ENCODE data around the gene CPAMD8. TPM values are rescaled to one million over a fixed set of nuclear protein-coding genes. Genes with fewer than 3 reads are reported as not detected.
A peak's percentile ranks its signal among the peaks of the same experiment; 100 is the strongest.

CPAMD8 gene
- total and polyA plus RNA-seq, 2 donors (not counting 1 experiment from before 2014, with no cell fraction given), result 1.1 to 2.7 TPM

DNA sequence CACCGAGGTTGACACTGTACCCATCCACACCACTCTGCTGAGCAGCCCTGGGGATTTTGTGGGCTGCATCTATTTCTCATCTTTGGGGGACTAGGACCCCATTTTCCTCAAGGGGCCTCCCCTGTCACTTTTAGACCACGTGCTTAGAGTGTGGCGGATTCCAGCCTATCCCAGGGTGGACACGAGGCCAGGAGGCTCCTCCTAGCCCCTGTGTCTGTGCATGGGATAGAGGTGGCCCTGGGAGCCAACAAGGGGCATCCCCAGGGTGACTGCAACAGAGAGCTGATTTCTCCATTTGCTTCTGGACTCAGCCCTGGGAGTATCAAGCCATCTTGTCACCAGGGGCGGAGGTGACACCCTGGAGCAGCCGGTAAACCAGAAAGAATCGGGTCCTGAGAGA is 24.2 kb downstream of the CPAMD8 start:
- H3K9me3 Mint-ChIP-seq (ENCODE audit: insufficient read depth), result peaks cover 4% of the 10 kb centered on the region
- no peak overlapping the region for H3K27ac Mint-ChIP-seq
- H3K4me3 ChIP-seq (ENCODE audit: control extremely low read depth in 1 of 5, extremely low read depth in 1 of 5, insufficient read depth in 1 of 5, low read depth in 2 of 5, low read length in 4 of 5), result no peak overlapping the region
- no peak overlapping the region for H2AFZ ChIP-seq (ENCODE audit: insufficient read depth, low read depth, low read length, poor library complexity, severe bottlenecking)
- no peak overlapping the region for H3K4me2 ChIP-seq (replicated peaks; ENCODE audit: low read depth, low read length, poor library complexity, severe bottlenecking)
- no peaks in the 10 kb centered on the region for H3K79me2 ChIP-seq (ENCODE audit: control insufficient read depth, insufficient read depth, low read length)
- TF ChIP-seq, protein P1, sequence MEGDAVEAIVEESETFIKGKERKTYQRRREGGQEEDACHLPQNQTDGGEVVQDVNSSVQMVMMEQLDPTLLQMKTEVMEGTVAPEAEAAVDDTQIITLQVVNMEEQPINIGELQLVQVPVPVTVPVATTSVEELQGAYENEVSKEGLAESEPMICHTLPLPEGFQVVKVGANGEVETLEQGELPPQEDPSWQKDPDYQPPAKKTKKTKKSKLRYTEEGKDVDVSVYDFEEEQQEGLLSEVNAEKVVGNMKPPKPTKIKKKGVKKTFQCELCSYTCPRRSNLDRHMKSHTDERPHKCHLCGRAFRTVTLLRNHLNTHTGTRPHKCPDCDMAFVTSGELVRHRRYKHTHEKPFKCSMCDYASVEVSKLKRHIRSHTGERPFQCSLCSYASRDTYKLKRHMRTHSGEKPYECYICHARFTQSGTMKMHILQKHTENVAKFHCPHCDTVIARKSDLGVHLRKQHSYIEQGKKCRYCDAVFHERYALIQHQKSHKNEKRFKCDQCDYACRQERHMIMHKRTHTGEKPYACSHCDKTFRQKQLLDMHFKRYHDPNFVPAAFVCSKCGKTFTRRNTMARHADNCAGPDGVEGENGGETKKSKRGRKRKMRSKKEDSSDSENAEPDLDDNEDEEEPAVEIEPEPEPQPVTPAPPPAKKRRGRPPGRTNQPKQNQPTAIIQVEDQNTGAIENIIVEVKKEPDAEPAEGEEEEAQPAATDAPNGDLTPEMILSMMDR (IDR thresholded peaks at IDR 0.05), result no peak
- no peak for TF ChIP-seq EZH2 (IDR thresholded peaks at IDR 0.05; ENCODE audit: borderline replicate concordance, insufficient read depth, low read depth, low read length, poor library complexity, severe bottlenecking)
- H3K9ac ChIP-seq (ENCODE audit: low read length), result no peak overlapping the region
- peaks cover 0 to 3% (median 2%) of the 10 kb centered on the region in 4 experiments for H3K27me3 ChIP-seq (replicated peaks in 1 of 4; ENCODE audit: control extremely low read depth in 1 of 4, control insufficient read depth in 3 of 4, insufficient read depth in 4 of 4, low read length in 3 of 4)
- H3K36me3 ChIP-seq (replicated peaks in 1 of 2; ENCODE audit: control extremely low read depth in 1 of 2, control insufficient read depth in 1 of 2, extremely low read depth in 1 of 2, insufficient read depth in 2 of 2, low read length in 1 of 2), result no peaks in the 10 kb centered on the region
- DNase-seq (no peak), ATAC-seq (ENCODE audit: low read depth) (no peak)
- POLR2A ChIA-PET, result interaction anchor here (0.7 kb wide), 1 partner anchor 109 kb away, joined by 3 read pairs; no protein-coding TSS in a partner anchor
- H3K4me3 Mint-ChIP-seq, result no peak overlapping the region
- peaks cover 4% of the 10 kb centered on the region for H3K27me3 Mint-ChIP-seq
- H4K20me1 ChIP-seq (ENCODE audit: control insufficient read depth, insufficient read depth, low read length, poor library complexity, severe bottlenecking), result no peaks in the 10 kb centered on the region
- H3K4me1 ChIP-seq (ENCODE audit: control insufficient read depth in 2 of 2, insufficient read depth in 2 of 2, low read length in 2 of 2), result peaks cover 13 to 16% of the 10 kb centered on the region in 2 donors
- intact Hi-C loops (cut with micrococcal nuclease), result no loop called here
- H3K9me3 ChIP-seq (ENCODE audit: control extremely low read depth in 1 of 3, control insufficient read depth in 2 of 3, insufficient read depth in 1 of 3, low read length in 2 of 3), result peaks cover 0 to 11% (median 7%) of the 10 kb centered on the region in 3 donors
- H3K27ac ChIP-seq (ENCODE audit: low read length in 2 of 2), result no peak overlapping the region
- CTCF ChIA-PET, result no interaction called here
- 73% methylated on average over 6 of the region's 7 CpGs for WGBS (ENCODE audit: insufficient coverage)
- H3K4me1 Mint-ChIP-seq, result peaks cover 17% of the 10 kb centered on the region

GRCh38 chr19:17001603-17002183 is 24.9 kb downstream of the CPAMD8 start:
- intact Hi-C loops (cut with micrococcal nuclease), result no loop called here
- Histone ChIP-seq H3K4me3 (ENCODE audit: control extremely low read depth in 1 of 5, extremely low read depth in 1 of 5, insufficient read depth in 1 of 5, low read depth in 2 of 5, low read length in 4 of 5) (no peak overlapping the region), H3K79me2 (ENCODE audit: control insufficient read depth, insufficient read depth, low read length) (no peaks in the 10 kb centered on the region), H3K4me1 (ENCODE audit: control insufficient read depth in 2 of 2, insufficient read depth in 2 of 2, low read length in 2 of 2) (peaks cover 13 to 16% of the 10 kb centered on the region in 2 donors), H4K20me1 (ENCODE audit: control insufficient read depth, insufficient read depth, low read length, poor library complexity, severe bottlenecking) (no peaks in the 10 kb centered on the region), H3K4me2 (replicated peaks; ENCODE audit: low read depth, low read length, poor library complexity, severe bottlenecking) (peak overlapping the region; percentile 62), H3K27me3 (replicated peaks in 1 of 4; ENCODE audit: control extremely low read depth in 1 of 4, control insufficient read depth in 3 of 4, insufficient read depth in 4 of 4, low read length in 3 of 4) (peaks cover 0 to 3% (median 2%) of the 10 kb centered on the region in 4 experiments), H3K9ac (ENCODE audit: low read length) (no peak overlapping the region), H3K27ac (ENCODE audit: low read length in 2 of 2) (no peak overlapping the region), H3K36me3 (replicated peaks in 1 of 2; ENCODE audit: control extremely low read depth in 1 of 2, control insufficient read depth in 1 of 2, extremely low read depth in 1 of 2, insufficient read depth in 2 of 2, low read length in 1 of 2) (no peaks in the 10 kb centered on the region), H3K9me3 (ENCODE audit: control extremely low read depth in 1 of 3, control insufficient read depth in 2 of 3, insufficient read depth in 1 of 3, low read length in 2 of 3) (peaks cover 0 to 17% (median 7%) of the 10 kb centered on the region in 3 donors), H2AFZ (ENCODE audit: insufficient read depth, low read depth, low read length, poor library complexity, severe bottlenecking) (peak overlapping the region; percentile 34)
- 13% methylated on average over 7 of the region's 7 CpGs for WGBS (ENCODE audit: insufficient coverage)
- Mint-ChIP-seq H3K4me1 (peaks cover 17% of the 10 kb centered on the region), H3K9me3 (ENCODE audit: insufficient read depth) (peaks cover 4% of the 10 kb centered on the region), H3K27me3 (peaks cover 3% of the 10 kb centered on the region), H3K4me3 (peak overlapping the region; percentile 23), H3K27ac (no peak overlapping the region)
- peak; percentile 69 for DNase-seq
- POLR2A ChIA-PET, result no interaction called here
- CTCF ChIA-PET, result no interaction called here
- peak; percentile 68 for ATAC-seq (ENCODE audit: low read depth)
- TF ChIP-seq, protein P1 (IDR thresholded peaks at IDR 0.05), result no peak
- TF ChIP-seq EZH2 (IDR thresholded peaks at IDR 0.05; ENCODE audit: borderline replicate concordance, insufficient read depth, low read depth, low read length, poor library complexity, severe bottlenecking), result no peak
